ENCODE results near the gene ZDHHC19. TPM values are rescaled to one million over a fixed set of nuclear protein-coding genes. Genes with fewer than 3 reads are reported as not detected.
A peak's percentile ranks its signal among the peaks of the same experiment; 100 is the strongest.
"Not testable (repeated sequence)": the region's sequence is repeated elsewhere in the genome, so short reads cannot be mapped to it uniquely, and the experiment has no call there.

ZDHHC19 gene
- total RNA-seq, 1 experiment from 2014 or later = not detected

DNA sequence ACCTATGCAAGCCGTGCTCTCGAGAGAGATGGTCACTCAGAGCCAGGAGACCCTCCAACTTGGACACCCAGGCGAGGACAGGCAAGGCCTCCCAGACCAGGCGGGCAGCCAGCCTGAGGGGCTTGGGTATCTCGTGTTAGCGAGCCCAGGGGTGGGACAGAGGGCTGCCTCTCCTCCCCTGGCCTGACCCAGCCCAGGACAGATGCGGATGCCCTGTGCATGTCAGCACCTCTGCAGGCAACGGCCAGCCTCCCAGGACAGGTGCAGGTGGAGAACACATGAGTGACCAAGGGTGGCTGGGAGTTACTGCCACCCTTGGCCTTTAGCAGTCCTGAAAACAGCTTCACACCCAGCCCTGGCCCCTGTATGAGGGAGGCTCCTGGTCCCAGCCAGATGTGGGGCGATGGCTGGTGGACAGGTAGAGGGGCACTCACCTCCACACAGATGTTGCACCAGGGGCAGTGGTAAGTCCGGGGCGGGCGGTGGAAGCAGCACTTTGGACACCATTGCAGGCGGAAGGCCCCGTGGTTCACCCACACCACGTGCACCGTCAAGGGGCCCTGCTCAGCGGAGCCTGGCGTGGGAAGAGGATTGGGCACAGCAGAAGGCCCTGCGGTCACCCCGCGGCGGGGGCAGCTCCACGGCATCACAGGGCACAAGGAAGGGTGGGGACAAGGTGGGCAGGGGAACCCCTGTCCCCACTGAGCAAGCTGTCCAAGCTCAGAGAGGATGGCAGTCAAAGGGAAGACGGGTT is 2.1 kb downstream of the ZDHHC19 start:
- POLR2A ChIA-PET = no interaction called here
- CTCF ChIA-PET = no interaction called here
- Mint-ChIP-seq H3K27me3 (ENCODE audit: insufficient read depth, unreplicated experiment) (peaks cover 20% of the 10 kb centered on the region), H3K4me1 (ENCODE audit: insufficient read depth, unreplicated experiment) (no peaks in the 10 kb centered on the region), H3K27ac (ENCODE audit: low read depth, unreplicated experiment) (no peak overlapping the region), H3K9me3 (ENCODE audit: unreplicated experiment) (no peaks in the 10 kb centered on the region), H3K36me3 (ENCODE audit: insufficient read depth, unreplicated experiment) (no peaks in the 10 kb centered on the region), H3K4me3 (ENCODE audit: unreplicated experiment) (no peak overlapping the region)
- TF ChIP-seq CTCF (IDR thresholded peaks at IDR 0.05; ENCODE audit: unreplicated experiment) = no peak
- intact Hi-C loops (cut with micrococcal nuclease) = loop anchor here (5.0 kb wide), 1 partner anchor 308 kb away; the partner anchor contains the start of gene SMCO1
- no TSS peak for BruUV-seq (replicated peaks)
- DNase-seq (ENCODE audit: unreplicated experiment) = no peak

- Mint-ChIP-seq H3K36me3 (ENCODE audit: insufficient read depth, unreplicated experiment) (no peaks in the 10 kb centered on the region), H3K27me3 (ENCODE audit: insufficient read depth, unreplicated experiment) (peaks cover 31% of the 10 kb centered on the region)
Measured at GRCh38 chr3:196207833-196208607, 3.2 kb downstream of the ZDHHC19 start.

DNA sequence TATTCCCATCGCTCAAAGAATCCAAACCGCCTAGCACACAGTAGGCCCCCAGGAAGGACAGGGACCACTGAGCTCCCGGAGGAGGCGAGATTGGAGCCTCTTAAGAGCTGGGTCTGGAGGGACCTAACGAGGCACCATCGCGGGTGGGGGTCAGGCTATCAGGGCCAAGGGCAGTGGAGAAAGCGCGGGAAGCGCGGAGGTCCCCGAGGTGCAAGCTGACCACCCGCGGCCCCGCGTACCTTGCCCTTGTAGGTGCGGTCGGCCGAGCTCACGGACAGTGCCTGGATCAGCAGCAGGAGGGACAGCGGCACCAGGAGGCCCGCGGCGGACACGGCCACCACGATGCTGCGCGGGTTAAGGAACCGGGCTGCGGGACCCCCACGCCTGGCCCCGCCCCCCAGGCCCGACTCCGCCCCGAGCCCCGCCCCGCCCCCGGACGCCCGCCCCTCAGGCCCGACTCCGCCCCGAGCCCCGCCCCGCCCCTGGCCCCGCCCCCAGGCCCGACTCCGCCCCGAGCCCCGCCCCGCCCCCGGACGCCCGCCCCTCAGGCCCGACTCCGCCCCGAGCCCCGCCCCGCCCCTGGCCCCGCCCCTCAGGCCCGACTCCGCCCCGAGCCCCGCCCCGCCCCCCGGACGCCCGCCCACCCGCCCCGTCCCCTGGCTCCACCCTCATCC is 3.9 kb downstream of the ZDHHC19 start:
- Mint-ChIP-seq H3K4me3 (ENCODE audit: unreplicated experiment) (peak overlapping the region; percentile 58), H3K36me3 (ENCODE audit: insufficient read depth, unreplicated experiment) (no peaks in the 10 kb centered on the region)

More at GRCh38 chr3:196207833-196208607, 3.2 kb downstream of the ZDHHC19 start:
- intact Hi-C loops (cut with micrococcal nuclease) = loop anchor here (5.0 kb wide), 1 partner anchor 309 kb away; the partner anchor contains the start of gene SMCO1
- POLR2A ChIA-PET = no interaction called here
- Mint-ChIP-seq H3K4me3 (ENCODE audit: unreplicated experiment) (peak overlapping the region; percentile 58), H3K4me1 (ENCODE audit: insufficient read depth, unreplicated experiment) (no peaks in the 10 kb centered on the region), H3K27ac (ENCODE audit: low read depth, unreplicated experiment) (no peak overlapping the region), H3K9me3 (ENCODE audit: unreplicated experiment) (no peaks in the 10 kb centered on the region)
- no peak for DNase-seq (ENCODE audit: unreplicated experiment)
- CTCF ChIA-PET = no interaction called here
- TF ChIP-seq CTCF (IDR thresholded peaks at IDR 0.05; ENCODE audit: unreplicated experiment) = no peak
- BruUV-seq (replicated peaks) = no TSS peak

GRCh38 chr3:196205442-196206205 is 5.6 kb downstream of the ZDHHC19 start:
- DNase-seq (ENCODE audit: unreplicated experiment); H3K4me3 Mint-ChIP-seq (ENCODE audit: unreplicated experiment); H3K4me1 Mint-ChIP-seq (ENCODE audit: insufficient read depth, unreplicated experiment); H3K27ac Mint-ChIP-seq (ENCODE audit: low read depth, unreplicated experiment); BruUV-seq (replicated peaks); H3K36me3 Mint-ChIP-seq (ENCODE audit: insufficient read depth, unreplicated experiment); H3K9me3 Mint-ChIP-seq (ENCODE audit: unreplicated experiment): not testable (repeated sequence)
- H3K27me3 Mint-ChIP-seq (ENCODE audit: insufficient read depth, unreplicated experiment) = peaks cover 29% of the 10 kb centered on the region
- ChIA-PET CTCF (interaction anchor here (0.6 kb wide), 1 partner anchor 12 kb away, joined by 4 read pairs; no protein-coding TSS in a partner anchor), POLR2A (interaction anchor here (0.6 kb wide), 1 partner anchor 13 kb away, joined by 3 read pairs; no protein-coding TSS in a partner anchor)
- intact Hi-C loops (cut with micrococcal nuclease) = loop anchor here (5.0 kb wide), 1 partner anchor 312 kb away; the partner anchor contains the start of gene SMCO1

More for the DNA sequence above, 3.9 kb downstream of the ZDHHC19 start:
- no TSS peak for BruUV-seq (replicated peaks)
- H3K4me1 Mint-ChIP-seq (ENCODE audit: insufficient read depth, unreplicated experiment) = no peaks in the 10 kb centered on the region
- peaks cover 31% of the 10 kb centered on the region for H3K27me3 Mint-ChIP-seq (ENCODE audit: insufficient read depth, unreplicated experiment)
- no peak for DNase-seq (ENCODE audit: unreplicated experiment)
- H3K9me3 Mint-ChIP-seq (ENCODE audit: unreplicated experiment) = no peaks in the 10 kb centered on the region
- CTCF ChIA-PET = interaction anchor here (1.0 to 1.2 kb wide), 2 partner anchors 10 to 134 kb away, joined by 3 to 5 read pairs; no protein-coding TSS in a partner anchor
- TF ChIP-seq CTCF (IDR thresholded peaks at IDR 0.05; ENCODE audit: unreplicated experiment) = no peak
- intact Hi-C loops (cut with micrococcal nuclease) = loop anchor here (5.0 kb wide), 1 partner anchor 310 kb away; the partner anchor contains the start of gene SMCO1
- POLR2A ChIA-PET = no interaction called here
- H3K27ac Mint-ChIP-seq (ENCODE audit: low read depth, unreplicated experiment) = peak overlapping the region; percentile 51
